NCI-H82 (cell line): ENCODE measurements around the gene C12orf57.
"Not testable (repeated sequence)": the region's sequence is repeated elsewhere in the genome, so short reads cannot be mapped to it uniquely, and the experiment has no call there.

ENCODE experiments used
- DNase-seq: peaks from one replicate; lab custom pipeline; 2025; lab: John Stamatoyannopoulos, UW

Gene C12orf57, protein sequence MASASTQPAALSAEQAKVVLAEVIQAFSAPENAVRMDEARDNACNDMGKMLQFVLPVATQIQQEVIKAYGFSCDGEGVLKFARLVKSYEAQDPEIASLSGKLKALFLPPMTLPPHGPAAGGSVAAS

DNA sequence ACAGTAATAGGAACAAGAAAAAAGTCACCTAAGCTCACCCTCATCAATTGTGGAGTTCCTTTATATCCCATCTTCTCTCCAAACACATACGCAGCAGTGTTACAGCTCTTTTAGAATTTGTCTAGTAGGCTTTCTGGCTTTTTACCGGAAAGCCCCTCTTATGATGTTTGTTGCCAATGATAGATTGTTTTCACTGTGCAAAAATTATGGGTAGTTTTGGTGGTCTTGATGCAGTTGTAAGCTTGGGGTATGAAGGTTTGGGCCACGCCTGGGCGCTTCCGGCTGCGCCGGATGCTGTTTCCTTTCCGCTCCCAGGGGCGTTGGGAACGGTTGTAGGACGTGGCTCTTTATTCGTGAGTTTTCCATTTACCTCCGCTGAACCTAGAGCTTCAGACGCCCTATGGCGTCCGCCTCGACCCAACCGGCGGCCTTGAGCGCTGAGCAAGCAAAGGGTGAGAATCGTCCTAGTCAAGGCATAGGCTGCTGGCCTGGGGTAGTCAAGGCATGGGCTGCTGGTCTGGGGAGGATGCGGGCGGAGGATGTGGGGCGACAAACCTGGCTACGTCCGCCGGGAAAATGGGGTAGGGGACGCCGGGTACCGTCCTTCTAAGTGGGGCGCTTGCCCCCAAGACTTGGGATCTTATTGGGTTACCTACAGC lies at the start of gene C12orf57, which contains the start of gene RNU7-1:
C12orf57 (plus strand) TSS at position 301 of the 659 bp plus-strand sequence; CDS start at position 401, 100 bp downstream.
RNU7-1 (plus strand) TSS at position 95 of the 659 bp plus-strand sequence.
- DNase-seq = peak; percentile 98

DNA sequence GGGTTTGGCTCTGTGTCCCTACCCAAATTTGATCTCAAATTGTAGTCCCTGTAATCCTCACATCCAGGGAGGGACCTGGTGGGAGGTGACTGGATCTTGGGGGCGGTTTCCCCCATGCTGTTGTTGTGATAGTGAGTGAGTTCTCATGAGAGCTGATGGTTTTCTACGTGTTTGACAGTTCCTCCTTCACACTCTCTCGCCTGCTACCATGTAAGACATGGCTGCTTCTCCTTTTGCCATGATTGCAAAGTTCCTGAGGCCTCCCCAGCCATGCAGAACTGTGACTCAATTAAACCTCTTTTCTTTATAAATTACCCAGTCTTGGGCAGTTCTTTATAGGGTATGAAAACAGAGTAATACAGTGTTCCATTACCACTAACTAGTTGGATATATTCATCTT lies 49.5 kb upstream of the C12orf57 start:
- no peak for DNase-seq

DNA sequence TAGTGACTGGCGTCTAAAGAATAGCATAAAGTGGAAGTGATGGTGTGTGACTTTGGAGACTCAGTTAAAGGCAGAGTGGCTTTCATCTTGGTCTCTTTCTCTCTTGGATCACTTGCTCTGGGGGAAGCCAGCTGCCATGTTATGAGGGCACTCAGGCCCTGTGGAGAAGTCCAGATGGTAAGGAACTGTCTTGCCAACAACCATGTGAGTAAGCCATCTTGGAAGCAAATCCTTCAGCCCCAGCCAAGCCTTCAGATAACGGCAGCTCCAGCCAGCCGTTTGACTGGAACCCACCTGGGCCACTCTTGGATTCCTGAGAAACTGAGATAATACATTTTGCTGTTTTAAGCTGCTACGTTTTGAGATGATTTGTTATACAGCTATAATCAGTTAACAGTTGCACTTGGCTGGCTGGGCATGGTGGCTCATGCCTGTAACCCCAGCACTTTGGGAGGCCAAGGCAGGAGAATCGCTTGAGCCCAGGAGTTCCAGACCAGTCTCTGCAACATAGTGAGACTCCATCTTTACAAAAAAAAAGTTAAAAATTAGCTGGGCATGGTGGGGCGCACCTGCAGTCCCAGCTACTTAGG lies 46.9 kb upstream of the C12orf57 start:
- no peak for DNase-seq

DNA sequence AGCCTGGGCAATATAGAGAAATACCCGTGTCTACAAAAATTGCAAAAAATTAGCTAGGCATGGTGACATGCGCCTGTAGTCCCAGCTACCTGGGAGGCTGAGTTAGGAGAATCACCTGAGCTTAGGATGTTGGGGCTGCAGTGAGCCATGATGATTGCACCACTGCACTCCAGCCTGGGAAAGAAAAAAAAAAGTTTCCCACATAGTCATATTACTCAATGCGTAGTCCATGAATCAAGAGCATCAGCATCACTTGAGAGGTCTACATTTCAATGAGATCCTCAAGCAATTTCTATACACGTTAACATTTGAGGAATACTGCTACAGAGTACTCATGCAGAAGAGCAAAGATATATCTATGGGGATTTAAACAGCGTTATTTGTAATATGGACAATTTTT lies 44.4 kb upstream of the C12orf57 start:
- no peak for DNase-seq

DNA sequence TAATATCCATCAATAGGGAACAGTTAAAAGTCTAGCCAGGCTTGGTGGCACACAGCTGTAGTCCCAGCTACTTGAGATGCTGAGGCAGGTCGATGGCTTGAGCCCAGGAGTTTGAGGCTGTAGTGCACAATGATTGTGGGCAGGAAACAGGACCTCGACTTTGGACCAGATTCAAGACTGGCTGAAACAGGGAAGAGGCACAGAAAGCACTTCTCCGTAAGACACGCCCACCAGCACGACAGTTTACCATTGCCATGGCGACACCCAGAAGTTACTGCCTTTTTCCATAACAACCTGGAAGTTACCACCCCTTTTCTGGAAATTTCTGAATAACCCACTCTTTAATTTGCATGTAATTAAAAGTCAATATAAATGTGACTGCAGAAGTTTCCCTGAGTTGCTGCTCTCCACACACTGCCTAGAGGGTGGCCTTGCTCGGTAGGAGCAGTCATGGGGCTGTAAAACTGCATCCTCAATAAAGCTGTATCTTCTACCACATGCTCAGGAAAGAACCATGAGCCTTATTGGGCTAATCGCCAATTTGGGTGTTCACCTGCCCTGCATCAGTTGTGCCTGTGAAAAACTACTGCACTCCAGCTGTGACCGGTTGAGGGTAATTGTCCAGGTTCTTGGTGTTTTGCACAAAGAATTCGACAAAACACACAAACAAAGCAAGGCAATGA lies 43.8 kb upstream of the C12orf57 start:
- DNase-seq = no peak

DNA sequence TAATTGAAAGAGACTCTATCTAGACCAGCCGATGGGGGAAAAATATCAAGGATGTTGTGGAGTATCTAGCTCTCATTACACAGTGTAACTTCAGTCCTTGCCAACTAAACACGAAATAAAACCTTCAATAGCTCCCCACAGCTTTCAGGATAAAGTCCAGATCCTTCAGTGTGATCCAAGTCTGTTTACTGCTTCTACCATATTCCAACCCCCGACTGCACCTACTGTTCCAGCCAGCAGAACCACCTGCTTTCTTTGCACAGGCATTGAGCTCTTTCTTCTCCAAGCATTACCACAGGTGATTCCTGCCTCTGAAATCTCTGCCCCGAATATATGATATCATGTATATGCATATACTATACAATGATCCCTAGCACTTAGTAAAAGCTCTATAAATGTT lies 41.4 kb upstream of the C12orf57 start:
- peak; percentile 77 for DNase-seq

DNA sequence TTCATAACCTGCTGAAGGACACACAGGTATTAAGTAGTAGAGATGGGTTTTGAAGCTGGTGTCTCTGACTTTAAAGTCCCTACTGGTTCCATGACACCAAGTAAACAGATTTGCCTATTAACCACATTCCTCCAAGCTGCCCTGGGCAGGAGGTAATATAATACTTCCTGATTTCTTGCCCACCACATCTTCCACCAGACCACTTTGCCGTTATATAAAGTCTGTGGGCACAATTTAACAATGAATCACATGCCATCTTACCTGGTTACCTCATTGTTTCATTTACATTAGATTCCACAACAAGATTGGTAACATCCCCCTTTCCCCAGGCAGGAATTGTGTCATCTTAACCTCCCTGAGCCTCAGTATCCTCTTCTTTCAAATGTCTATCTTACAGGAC lies 40.1 kb upstream of the C12orf57 start:
- DNase-seq = no peak

DNA sequence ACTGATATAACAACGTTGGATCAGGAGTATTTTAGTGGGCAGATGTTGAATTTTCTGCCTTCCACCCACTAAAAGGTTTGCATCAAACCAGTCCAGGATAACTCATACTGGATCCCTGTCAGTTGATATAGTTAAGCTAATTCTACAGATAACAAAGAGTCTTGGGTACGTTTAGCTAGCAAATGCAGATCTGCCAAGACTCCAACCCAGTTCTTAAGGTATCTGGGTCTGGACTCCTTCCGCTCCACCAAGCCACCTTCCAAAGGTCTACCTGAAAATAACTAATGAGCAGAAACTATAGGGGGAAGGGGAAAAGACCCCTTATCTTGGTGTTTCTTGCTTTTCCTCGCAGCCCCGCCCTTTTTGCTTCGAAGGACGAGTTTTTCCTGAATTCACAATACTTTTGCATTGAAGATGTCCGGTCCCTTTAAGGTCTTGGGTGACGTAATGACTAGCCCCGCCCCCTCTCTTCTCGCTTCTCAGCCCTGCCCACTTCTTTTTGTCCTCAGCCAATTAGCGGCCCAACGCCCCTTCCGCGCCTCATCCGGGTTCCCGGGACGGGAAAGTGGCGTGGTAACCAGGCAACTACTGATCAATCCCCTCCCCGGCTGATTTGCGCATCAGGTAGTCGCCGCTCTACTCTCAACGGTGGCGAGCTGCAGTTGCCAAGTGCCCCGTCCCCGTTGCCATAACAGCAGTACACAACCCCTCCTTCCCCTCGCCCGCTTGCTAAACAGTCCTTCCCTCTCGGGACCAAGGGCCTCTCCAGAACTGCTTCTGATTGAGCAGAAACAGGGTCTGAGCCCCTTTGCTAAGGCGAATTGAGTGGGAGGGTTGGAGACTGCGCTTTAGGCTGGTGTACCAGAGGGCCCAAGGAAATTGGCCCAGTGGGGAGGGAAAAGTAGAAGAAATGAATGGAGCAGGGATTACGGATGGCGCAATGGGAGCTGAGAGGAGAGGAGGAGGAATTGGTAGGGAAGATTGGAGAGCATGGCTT lies 39.2 kb upstream of the C12orf57 start, which contains the start of gene LRRC23:
LRRC23 (plus strand) TSS at position 543 of the 997 bp plus-strand sequence. CDS start 812 bp downstream, outside the sequence.
- DNase-seq = peak; percentile 100

DNA sequence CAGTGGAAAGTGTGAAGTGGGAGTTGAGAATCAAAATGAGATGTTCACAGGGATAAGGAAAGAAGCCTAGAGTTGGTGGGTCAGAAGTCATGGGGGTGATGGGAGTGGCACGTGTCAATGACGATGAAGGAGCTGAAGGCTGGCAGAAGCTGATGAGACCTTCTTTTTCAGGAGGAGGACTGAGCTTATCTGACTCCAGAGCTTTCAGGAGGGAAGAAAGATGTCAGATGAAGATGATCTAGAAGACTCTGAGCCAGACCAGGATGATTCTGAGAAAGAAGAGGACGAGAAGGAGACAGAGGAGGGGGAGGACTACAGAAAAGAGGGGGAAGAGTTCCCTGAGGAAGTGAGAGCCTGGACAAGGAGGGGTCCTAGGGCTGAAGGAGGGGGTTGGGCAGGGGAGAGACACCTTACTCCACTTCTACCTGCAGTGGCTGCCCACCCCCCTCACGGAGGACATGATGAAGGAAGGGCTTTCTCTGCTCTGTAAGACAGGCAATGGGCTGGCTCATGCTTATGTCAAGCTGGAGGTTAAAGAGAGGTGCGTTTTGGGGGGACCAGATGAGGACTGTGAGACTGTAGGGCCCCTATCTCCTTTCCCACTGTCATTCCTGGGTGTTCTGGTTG lies 38.3 kb upstream of the C12orf57 start:
- no peak for DNase-seq

DNA sequence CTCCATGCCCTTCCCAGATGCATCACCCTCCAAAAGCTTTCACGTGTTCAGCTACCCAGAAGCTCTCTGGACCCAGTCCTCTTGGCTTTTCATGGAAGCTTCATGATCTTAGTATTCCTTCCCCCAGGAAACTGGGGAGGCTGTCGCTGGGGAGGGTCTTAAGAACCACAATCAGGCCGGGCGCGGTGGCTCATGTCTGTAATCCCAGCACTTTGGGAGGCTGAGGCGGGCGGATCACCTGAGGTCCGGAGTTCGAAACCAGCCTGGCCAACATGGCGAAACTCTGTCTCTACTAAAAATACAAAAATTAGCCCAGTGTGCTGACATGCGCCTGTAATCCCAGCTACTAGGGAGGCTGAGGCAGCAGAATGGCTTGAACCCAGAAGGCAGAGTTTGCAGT lies 35.7 kb upstream of the C12orf57 start:
- not testable (repeated sequence) for DNase-seq

DNA sequence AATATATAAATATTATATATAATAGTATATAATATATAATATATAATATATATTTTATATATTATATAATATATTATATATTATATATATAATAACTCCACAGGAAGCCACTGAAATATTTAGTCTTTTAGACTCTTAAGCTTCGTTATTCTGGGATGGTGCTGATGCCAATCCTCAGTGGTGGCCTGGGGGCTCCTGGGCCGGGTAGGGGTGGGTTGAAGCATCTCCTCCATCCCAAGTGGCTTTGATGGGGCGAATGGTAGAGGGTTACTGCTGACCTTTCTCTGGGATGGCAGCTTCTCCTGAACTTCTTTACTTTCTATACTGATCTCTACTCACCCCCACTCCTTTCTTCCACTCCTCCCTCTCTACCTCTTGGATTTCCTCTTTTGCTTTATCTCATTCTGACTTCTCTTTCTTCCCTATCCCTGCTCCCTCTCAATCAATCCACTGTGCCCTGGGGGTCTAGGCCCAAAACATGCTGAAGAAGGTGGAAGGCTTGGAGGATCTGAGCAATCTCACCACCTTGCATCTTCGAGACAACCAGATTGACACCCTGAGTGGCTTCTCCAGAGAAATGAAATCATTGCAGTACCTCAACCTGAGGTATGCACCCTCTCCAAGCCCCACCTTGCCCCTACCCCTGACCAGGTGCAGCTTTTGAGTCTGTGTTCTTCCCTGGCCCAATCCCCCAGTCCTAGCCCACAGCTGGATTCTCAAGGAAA lies 34.2 kb upstream of the C12orf57 start:
- no peak for DNase-seq

DNA sequence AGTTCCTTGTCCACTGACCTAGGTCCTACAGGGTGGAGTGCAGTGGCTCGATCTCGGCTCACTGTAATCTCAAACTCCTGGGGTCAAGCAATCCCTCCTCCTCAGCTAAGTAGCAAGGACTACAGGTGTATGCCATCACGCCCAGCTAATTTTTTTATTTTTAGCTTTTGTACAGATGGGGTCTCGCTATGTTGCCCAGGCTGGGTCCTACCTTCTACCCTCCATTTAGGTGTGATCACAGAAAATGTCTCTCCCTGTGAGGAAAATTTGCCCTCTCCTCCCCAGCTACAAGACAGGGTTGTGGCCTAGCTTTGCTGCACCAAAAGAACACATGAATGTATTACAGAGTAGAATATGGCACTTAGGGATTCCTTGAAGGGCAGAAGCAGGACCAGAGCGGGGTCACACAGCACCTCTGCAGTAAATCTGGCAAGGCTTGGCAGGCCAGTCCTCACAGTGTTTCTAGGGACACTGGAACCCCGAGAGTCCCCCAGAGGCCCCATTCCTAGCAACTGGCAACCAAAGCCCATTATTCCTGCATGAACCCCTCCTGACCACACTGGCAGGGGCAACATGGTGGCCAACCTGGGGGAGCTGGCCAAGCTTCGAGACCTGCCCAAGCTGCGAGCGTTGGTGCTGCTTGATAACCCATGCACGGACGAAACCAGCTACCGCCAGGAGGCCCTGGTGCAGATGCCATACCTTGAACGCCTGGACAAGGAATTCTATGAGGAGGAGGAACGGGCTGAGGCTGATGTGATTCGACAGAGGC lies 31.5 kb upstream of the C12orf57 start:
- DNase-seq = no peak

DNA sequence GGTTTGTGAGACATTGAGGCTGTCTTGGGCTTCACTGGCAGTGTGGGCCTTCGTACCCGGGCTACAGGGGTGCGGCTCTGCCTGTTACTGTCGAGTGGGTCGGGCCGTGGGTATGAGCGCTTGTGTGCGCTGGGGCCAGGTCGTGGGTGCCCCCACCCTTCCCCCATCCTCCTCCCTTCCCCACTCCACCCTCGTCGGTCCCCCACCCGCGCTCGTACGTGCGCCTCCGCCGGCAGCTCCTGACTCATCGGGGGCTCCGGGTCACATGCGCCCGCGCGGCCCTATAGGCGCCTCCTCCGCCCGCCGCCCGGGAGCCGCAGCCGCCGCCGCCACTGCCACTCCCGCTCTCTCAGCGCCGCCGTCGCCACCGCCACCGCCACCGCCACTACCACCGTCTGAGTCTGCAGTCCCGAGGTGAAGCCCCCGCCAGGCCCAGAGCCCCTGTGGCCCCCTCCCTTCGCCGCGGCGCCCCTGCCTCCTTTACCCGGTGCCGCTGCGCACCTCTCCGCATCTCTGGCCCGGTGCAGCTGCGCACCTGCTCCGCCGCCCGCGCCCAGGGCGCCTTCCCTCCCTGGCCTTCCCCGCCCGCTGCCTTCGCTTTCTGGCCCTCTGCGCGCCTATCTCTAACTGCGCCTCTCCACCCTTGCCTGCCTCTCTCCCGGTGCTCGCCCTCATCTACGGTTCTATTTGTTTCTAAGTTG lies 29.4 kb upstream of the C12orf57 start, which contains the start of gene ENO2:
ENO2 (plus strand) TSS at position 335 of the 701 bp plus-strand sequence. CDS start 1,253 bp downstream, outside the sequence.
- DNase-seq = peak; percentile 79

DNA sequence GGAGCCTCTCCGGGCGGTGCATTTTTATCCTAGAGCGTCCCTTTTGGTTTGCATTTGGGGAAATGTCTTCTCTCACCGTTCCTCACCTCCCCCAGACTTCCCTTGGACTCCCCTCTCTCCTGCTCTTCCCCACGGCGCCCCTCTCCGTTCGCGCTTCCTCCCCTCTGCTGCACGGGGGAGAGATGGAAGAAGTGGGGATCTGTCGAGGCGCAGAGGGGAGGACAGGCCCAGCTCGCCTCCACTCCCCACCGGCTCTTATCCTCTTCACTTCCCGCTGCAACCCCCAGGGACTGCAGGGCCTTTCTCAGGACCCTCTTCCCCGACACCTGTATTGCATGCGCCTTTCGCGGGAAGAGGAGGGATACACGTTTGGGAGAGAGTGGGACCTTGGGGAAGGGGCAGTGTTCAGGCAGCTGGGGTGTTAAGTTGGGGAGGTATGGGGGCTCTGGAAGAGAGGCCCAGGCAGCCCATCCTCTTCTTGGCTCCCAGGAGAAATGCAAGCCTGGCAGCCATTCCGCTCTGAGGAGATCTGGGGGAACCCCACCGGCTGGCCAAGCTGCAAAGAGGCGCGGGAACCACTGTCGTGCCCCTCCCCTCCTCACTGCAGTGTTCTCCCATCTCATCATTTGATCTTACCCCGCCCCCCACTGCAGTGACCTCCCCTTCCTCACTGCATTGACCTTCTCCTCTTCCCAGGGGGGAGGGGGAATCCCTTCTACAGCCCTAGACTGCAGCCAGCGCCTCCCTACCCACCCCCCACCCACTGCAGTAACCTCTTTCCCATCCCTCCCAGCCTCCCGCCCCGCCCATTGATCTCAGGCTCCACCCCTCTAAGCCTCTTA lies 28.7 kb upstream of the C12orf57 start:
- peak; percentile 99 for DNase-seq

DNA sequence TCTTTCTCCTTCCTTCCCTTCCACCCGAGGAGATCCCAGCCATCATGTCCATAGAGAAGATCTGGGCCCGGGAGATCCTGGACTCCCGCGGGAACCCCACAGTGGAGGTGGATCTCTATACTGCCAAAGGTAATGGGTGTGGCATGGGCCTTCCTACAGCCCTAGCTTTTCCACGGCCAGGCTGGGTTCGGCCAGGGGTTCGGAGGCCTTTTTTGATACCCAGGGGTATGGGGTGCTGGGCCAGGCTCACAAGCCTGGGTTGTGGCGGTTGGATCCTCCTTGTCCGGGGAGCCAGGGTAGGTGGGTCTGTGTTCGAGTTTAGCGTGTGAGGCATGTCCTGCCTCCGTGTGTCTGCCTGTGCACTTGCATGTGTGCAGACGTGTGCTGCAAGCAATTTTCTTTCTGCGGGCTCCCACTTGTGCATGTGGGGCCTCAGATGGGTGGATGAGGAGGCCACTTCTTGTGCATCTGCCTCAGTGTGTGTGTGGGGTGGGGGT lies 28.0 kb upstream of the C12orf57 start:
- no peak for DNase-seq

DNA sequence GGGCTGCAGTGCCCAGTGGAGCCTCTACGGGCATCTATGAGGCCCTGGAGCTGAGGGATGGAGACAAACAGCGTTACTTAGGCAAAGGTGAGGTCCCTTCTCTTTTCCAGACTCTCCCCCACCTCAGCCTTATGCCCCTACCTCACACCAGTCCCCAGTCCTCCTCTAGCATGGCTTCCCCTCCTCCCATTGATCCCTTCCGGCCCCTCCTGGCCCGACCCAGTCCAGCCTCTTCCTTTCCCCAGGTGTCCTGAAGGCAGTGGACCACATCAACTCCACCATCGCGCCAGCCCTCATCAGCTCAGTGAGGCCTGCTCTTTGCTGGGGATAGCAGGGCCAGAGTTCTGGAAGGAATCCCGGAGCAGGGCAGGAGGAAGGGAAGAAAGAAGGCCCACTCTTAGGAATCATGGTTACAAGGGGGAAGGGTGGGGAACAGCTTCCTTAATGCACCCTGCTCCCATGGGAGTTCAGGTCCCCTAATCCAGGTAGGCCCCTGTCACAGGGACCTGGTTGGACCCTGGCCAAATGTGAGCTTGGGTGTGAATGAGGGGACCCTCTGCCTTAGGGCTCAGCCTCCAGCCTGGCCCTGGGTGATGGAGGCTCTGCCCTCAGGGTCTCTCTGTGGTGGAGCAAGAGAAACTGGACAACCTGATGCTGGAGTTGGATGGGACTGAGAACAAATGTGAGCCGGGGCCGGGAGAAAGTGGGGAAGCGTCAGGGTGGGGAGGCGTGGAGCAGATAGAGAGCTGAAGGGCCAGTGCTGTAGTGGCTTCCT lies 27.2 kb upstream of the C12orf57 start:
- DNase-seq = no peak
